ENCODE data around the gene LILRA6. TPM values are rescaled to one million over a fixed set of nuclear protein-coding genes. Genes with fewer than 3 reads are reported as not detected.

LILRA6 gene
- total and polyA plus RNA-seq, 2 of the 13 experiments (the other 11 are each of a cell fraction or from before 2014, with no cell fraction given) = not detected

- TF ChIP-seq ZHX2 (IDR thresholded peaks at IDR 0.05; ENCODE audit: low read depth) (no peak), ZHX2 (CRISPR knock-in tag; IDR thresholded peaks at IDR 0.05; ENCODE audit: borderline replicate concordance) (no peak), HOMEZ (CRISPR knock-in tag; IDR thresholded peaks at IDR 0.05; ENCODE audit: low read depth) (no peak), ZNF788 (CRISPR knock-in tag; IDR thresholded peaks at IDR 0.05; ENCODE audit: borderline replicate concordance) (no peak; the same call in 1 of the 2 replicates), PAXIP1 (CRISPR knock-in tag; conservative IDR thresholded peaks at IDR 0.05) (peak; percentile 8; the same call in 1 of the 2 replicates), FOXC1 (CRISPR knock-in tag; IDR thresholded peaks at IDR 0.05; ENCODE audit: borderline replicate concordance) (no peak), KDM5A (IDR thresholded peaks at IDR 0.05; ENCODE audit: borderline replicate concordance, low read length) (no peak), DDIT3 (CRISPR knock-in tag; IDR thresholded peaks at IDR 0.05) (no peak), ZNF747 (CRISPR knock-in tag; IDR thresholded peaks at IDR 0.05; ENCODE audit: borderline replicate concordance) (peak; percentile 1; the same call in 1 of the 2 replicates), ATM (IDR thresholded peaks at IDR 0.05; ENCODE audit: borderline replicate concordance) (no peak), FUBP1 (CRISPR knock-in tag; IDR thresholded peaks at IDR 0.05; ENCODE audit: borderline replicate concordance) (no peak), ZKSCAN8 (CRISPR knock-in tag; IDR thresholded peaks at IDR 0.05; ENCODE audit: borderline replicate concordance) (no peak), KAT7 (CRISPR knock-in tag; IDR thresholded peaks at IDR 0.05; ENCODE audit: borderline replicate concordance) (no peak), SNAI1 (CRISPR knock-in tag; IDR thresholded peaks at IDR 0.05; ENCODE audit: borderline replicate concordance) (no peak), GTF3A (CRISPR knock-in tag; conservative IDR thresholded peaks at IDR 0.05) (no peak)
Measured at GRCh38 chr19:54190503-54191010, 52.0 kb downstream of the LILRA6 start (continued).

All from HepG2 (cell line).